K562 (cell line): ENCODE measurements around the gene CTCFL. TPM values are rescaled to one million over a fixed set of nuclear protein-coding genes. Genes with fewer than 3 reads are reported as not detected.
A peak's percentile ranks its signal among the peaks of the same experiment; 100 is the strongest.

Experiments
- ARID1B ChIP-seq: fragments of 450-650 bp; IDR thresholded peaks from 2 replicates; pipeline ENCODE4 v1.6.1; 2016; ENCODE audit warnings: antibody characterized with exemption, mild to moderate bottlenecking, inconsistent platforms
- ARNT ChIP-seq, 2 experiments: fragments of 450-650 bp; IDR thresholded peaks; 2 replicates each; pipeline ENCODE4 v1.6.1; 2016; ENCODE audit warnings: mild to moderate bottlenecking in 1 of 2
- BCOR ChIP-seq: fragments of 450-650 bp; IDR thresholded peaks from 2 replicates; pipeline ENCODE4 v1.6.1; 2016
- BDP1 ChIP-seq: IDR thresholded peaks from 3 replicates; pipeline ENCODE4 v1.6.1; 2011; ENCODE audit not compliant: insufficient read length, insufficient read depth
- BHLHE40 ChIP-seq: IDR thresholded peaks from 2 replicates; pipeline ENCODE4 v1.6.1; 2011; ENCODE audit warnings: low read length, improper control_type of control experiment
- CBFA2T2 ChIP-seq: fragments of 450-650 bp; conservative IDR thresholded peaks from 2 replicates; pipeline ENCODE4 v1.6.1; 2017; ENCODE audit warnings: mild to moderate bottlenecking
- KAT8 ChIP-seq: fragments of 450-650 bp; IDR thresholded peaks from 2 replicates; pipeline ENCODE4 v1.6.1; 2016; ENCODE audit warnings: low read depth, mild to moderate bottlenecking
- L3MBTL2 ChIP-seq: fragments of 450-650 bp; IDR thresholded peaks from 2 replicates; pipeline ENCODE4 v1.6.1; 2016; ENCODE audit warnings: mild to moderate bottlenecking, moderate library complexity
- MCM3 ChIP-seq: fragments of 450-650 bp; IDR thresholded peaks from 2 replicates; pipeline ENCODE4 v1.6.1; 2016
- NCOR1 ChIP-seq: fragments of 450-650 bp; IDR thresholded peaks from 2 replicates; pipeline ENCODE4 v1.6.1; 2016; ENCODE audit warnings: mild to moderate bottlenecking, moderate library complexity
- NRF1 ChIP-seq, 2 experiments: fragments of 450-650 bp; IDR thresholded peaks in 1 of 2; conservative IDR thresholded peaks in 1 of 2; 2 replicates each; pipeline ENCODE4 v1.6.1; 2014; ENCODE audit warnings: mild to moderate bottlenecking in 2 of 2
- OTX1 ChIP-seq: fragments of 450-650 bp; formaldehyde crosslinking; IDR thresholded peaks from 2 replicates; pipeline ENCODE4 v1.4.0; 2022; ENCODE audit warnings: mild to moderate bottlenecking
- PHB ChIP-seq: fragments of 250-450 bp; sonication (Bioruptor Pico); IDR thresholded peaks from 2 replicates; pipeline ENCODE4 v1.5.0; 2021
- POLR2AphosphoS2 ChIP-seq: IDR thresholded peaks from 2 replicates; pipeline ENCODE4 v1.6.1; 2012; ENCODE audit warnings: low read length, improper control_type of control experiment
- RCOR1 ChIP-seq, 2 experiments: IDR thresholded peaks; 2 replicates each; pipeline ENCODE4 v1.6.1; 2012; ENCODE audit warnings: low read depth in 2 of 2, low read length in 2 of 2, borderline replicate concordance in 1 of 2, improper control_type of control experiment in 1 of 2
- TAL1 ChIP-seq: fragments of 450-650 bp; IDR thresholded peaks from 2 replicates; pipeline ENCODE4 v1.6.1; 2016; ENCODE audit warnings: mild to moderate bottlenecking
- TRIM24 ChIP-seq, 2 experiments: fragments of 450-650 bp; IDR thresholded peaks; 2 replicates each; pipeline ENCODE4 v1.6.1; 2016
- ZEB2 ChIP-seq: fragments of 450-650 bp; IDR thresholded peaks from 2 replicates; pipeline ENCODE4 v1.6.1; 2016
- polyA plus RNA-seq, 8 experiments: library from polyadenylated mRNA; depleted of rRNA in 4 of 8; stranded (reverse) in 5 of 8; unstranded in 3 of 8; fragments of >200 nt; fragmentation: Nextera tagmentation in 2 of 8; fragmentation: Illumina TruSeq in 1 of 8; extraction: Ambion mirVana in 2 of 8; extraction: Trizol in 1 of 8; gene quantifications; 2 replicates each; pipeline versions ENCODE4 v1.2.1 to v1.2.3, GENCODE V29; 2011 to 2014; ENCODE audit warnings: inconsistent platforms in 1 of 8, missing spikeins in 1 of 8
- total RNA-seq, 7 experiments: library from RNA; depleted of rRNA in 6 of 7; stranded (reverse); fragments of >200 nt in 6 of 7; fragmentation: Illumina TruSeq in 2 of 7; extraction: Trizol in 2 of 7; gene quantifications; 2 replicates each; pipeline versions ENCODE4 v1.2.1 to v1.2.3, GENCODE V29; 2011 to 2021; ENCODE audit warnings: low replicate concordance in 1 of 7
- TF ChIP-seq, protein P1 (sequence below): fragments of 450-650 bp; IDR thresholded peaks from 2 replicates; pipeline ENCODE4 v1.6.1; 2018; ENCODE audit warnings: mild to moderate bottlenecking, low read depth; ENCODE audit not compliant: partially characterized antibody
- TF ChIP-seq, protein P2 (sequence below), 2 experiments: fragments of 450-650 bp; IDR thresholded peaks; 2 replicates each; pipeline ENCODE4 v1.6.1; 2018; ENCODE audit warnings: mild to moderate bottlenecking in 2 of 2, low read depth in 1 of 2; ENCODE audit not compliant: partially characterized antibody in 2 of 2

The CTCFL gene
- total and polyA plus RNA-seq, 9 of the 15 experiments (the other 6 are each of a cell fraction or from before 2014, with no cell fraction given) = 42.4 to 188 (median 111) TPM

DNA sequence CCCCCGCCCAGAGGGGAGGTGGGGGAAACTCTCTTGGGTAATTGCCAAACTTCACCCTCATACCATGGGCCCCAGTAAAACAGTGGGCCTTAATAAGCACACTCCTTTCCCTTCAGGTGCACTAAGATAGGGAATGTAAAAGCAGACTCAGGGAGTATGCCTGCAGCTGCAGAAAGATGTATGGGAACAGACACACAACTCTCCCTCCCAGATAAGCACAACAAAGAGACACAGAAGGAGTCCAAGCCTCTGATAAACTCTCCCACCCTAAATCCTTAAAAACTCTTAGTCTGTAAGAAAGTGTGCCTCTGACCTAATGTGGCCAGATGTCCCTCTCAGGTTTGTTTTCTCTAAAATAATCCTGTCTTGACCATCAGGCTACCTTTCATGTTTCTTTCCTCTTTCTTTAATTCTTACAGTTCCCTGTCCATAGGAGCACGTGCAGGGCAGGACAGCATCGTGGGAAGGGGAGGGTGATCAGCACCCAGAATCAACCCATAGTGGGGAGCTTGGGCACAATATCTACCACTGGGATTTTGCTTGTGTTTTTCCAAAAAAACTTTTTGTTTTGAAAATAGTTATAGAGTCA lies 11.3 kb upstream of the CTCFL start (continued):
- TF ChIP-seq, protein P1, sequence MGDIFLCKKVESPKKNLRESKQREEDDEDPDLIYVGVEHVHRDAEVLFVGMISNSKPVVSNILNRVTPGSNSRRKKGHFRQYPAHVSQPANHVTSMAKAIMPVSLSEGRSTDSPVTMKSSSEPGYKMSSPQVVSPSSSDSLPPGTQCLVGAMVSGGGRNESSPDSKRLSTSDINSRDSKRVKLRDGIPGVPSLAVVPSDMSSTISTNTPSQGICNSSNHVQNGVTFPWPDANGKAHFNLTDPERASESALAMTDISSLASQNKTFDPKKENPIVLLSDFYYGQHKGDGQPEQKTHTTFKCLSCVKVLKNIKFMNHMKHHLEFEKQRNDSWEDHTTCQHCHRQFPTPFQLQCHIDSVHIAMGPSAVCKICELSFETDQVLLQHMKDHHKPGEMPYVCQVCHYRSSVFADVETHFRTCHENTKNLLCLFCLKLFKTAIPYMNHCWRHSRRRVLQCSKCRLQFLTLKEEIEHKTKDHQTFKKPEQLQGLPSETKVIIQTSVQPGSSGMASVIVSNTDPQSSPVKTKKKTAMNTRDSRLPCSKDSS = peak; percentile 90
- no peak for TF ChIP-seq POLR2AphosphoS2
- peak; percentile 51; the same call in 1 of the 2 replicates for TF ChIP-seq NCOR1
- 0 out of 2 replicates have a peak, but pooled peaks have one; percentile 26 for TF ChIP-seq L3MBTL2
- 0 out of 2 replicates have a peak, but pooled peaks have one; percentile 19 for TF ChIP-seq BHLHE40
- peak; percentile 76 for TF ChIP-seq CBFA2T2
- no peak for TF ChIP-seq KAT8
- TF ChIP-seq NRF1 (conservative IDR thresholded peaks at IDR 0.05 in 1 of 2, IDR thresholded peaks at IDR 0.05 in 1 of 2) = no peak
- peak; percentile 65; the same call in 1 of the 2 replicates for TF ChIP-seq TAL1
- TF ChIP-seq OTX1 = no peak
- TF ChIP-seq TRIM24 (IDR thresholded peaks at IDR 0.05) = peak; percentile 64 to 84
- no peak for TF ChIP-seq MCM3
- TF ChIP-seq PHB (CRISPR knock-in tag) = no peak
- TF ChIP-seq, protein P2, sequence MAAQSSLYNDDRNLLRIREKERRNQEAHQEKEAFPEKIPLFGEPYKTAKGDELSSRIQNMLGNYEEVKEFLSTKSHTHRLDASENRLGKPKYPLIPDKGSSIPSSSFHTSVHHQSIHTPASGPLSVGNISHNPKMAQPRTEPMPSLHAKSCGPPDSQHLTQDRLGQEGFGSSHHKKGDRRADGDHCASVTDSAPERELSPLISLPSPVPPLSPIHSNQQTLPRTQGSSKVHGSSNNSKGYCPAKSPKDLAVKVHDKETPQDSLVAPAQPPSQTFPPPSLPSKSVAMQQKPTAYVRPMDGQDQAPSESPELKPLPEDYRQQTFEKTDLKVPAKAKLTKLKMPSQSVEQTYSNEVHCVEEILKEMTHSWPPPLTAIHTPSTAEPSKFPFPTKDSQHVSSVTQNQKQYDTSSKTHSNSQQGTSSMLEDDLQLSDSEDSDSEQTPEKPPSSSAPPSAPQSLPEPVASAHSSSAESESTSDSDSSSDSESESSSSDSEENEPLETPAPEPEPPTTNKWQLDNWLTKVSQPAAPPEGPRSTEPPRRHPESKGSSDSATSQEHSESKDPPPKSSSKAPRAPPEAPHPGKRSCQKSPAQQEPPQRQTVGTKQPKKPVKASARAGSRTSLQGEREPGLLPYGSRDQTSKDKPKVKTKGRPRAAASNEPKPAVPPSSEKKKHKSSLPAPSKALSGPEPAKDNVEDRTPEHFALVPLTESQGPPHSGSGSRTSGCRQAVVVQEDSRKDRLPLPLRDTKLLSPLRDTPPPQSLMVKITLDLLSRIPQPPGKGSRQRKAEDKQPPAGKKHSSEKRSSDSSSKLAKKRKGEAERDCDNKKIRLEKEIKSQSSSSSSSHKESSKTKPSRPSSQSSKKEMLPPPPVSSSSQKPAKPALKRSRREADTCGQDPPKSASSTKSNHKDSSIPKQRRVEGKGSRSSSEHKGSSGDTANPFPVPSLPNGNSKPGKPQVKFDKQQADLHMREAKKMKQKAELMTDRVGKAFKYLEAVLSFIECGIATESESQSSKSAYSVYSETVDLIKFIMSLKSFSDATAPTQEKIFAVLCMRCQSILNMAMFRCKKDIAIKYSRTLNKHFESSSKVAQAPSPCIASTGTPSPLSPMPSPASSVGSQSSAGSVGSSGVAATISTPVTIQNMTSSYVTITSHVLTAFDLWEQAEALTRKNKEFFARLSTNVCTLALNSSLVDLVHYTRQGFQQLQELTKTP (IDR thresholded peaks at IDR 0.05; ENCODE audit: low read depth in 1 of 2, partially characterized antibody in 2 of 2) = no peak
- peak; percentile 35; the same call in 1 of the 2 replicates for TF ChIP-seq BCOR
- peak; percentile 27 for TF ChIP-seq ARID1B
- no peak for TF ChIP-seq BDP1
- 0 out of 4 replicates have a peak, but pooled peaks of 1 of the 2 experiments have one; percentile 66 for TF ChIP-seq ARNT (IDR thresholded peaks at IDR 0.05)
- TF ChIP-seq RCOR1 (IDR thresholded peaks at IDR 0.05; ENCODE audit: borderline replicate concordance in 1 of 2, low read depth in 2 of 2, low read length in 2 of 2) = 0 out of 4 replicates have a peak, but pooled peaks of 1 of the 2 experiments have one; percentile 20
- peak; percentile 61; the same call in 1 of the 2 replicates for TF ChIP-seq ZEB2
- TF ChIP-seq, all 486 proteins: peak for 22
